Measurements from ENCODE around the gene PNLIPRP1. TPM values are rescaled to one million over a fixed set of nuclear protein-coding genes. Genes with fewer than 3 reads are reported as not detected.

The PNLIPRP1 gene
- total and polyA plus RNA-seq, 2 experiments from 2014 or later = 0.21 TPM; not detected in 1

DNA sequence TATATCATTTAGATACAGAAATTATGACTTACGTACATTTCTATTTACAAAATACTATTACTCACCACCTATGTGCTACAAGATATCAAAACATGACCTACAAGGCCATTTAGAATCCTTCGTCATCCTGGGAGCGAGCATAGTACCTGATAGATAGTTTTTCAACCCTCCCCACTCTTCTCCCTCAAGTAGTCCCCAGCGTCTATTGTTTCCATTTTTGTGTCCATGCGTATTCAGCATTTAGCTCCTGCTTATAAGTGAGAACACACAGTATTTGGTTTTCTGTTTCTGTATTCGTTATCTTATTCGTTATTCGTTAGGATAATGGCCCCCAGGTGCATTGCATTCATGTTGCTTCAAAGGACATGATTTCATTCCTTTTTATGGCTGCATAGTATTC lies 58.1 kb downstream of the PNLIPRP1 start (continued):
- no peak for TF ChIP-seq EZH2 (IDR thresholded peaks at IDR 0.05; ENCODE audit: low read depth, unreplicated experiment)

DNA sequence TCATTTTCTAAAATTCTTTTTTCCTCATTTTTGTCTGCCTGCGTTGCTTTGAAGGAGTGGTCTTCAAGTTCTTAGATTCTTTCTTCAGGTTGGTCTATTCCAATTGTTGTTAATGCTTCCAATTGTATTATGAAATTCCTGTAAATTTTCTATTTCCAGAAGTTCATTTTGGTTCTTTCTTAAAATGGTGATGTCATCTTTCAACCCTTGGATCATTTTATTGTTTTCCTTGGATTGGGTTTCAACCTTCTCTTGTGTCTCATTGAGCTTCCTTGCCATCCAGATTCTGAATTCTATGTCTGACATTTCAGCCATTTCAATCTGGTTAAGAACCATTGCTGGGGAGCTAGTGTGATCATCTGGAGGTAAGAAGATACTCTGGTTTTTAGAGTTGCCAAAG lies 63.1 kb downstream of the PNLIPRP1 start:
- Histone ChIP-seq H3F3A (replicated peaks; ENCODE audit: low read depth) (no peaks in the 10 kb centered on the region), H4K20me1 (replicated peaks; ENCODE audit: insufficient read depth) (no peaks in the 10 kb centered on the region), H3K4me2 (no peak overlapping the region), H3K79me2 (replicated peaks; ENCODE audit: insufficient read depth) (no peaks in the 10 kb centered on the region), H3K9me2 (ENCODE audit: insufficient read depth) (0 out of 2 replicates have a peak, but pooled peaks cover 3% of the 10 kb centered on the region), H2AFZ (no peak overlapping the region), H3K4me1 (ENCODE audit: insufficient read depth) (no peaks in the 10 kb centered on the region), H3K4me3 (no peak overlapping the region), H3K36me3 (ENCODE audit: insufficient read depth) (no peaks in the 10 kb centered on the region), H3K27ac (ENCODE audit: low read depth) (no peak overlapping the region), H3K27me3 (ENCODE audit: insufficient read depth) (no peaks in the 10 kb centered on the region)
- Mint-ChIP-seq H3K27me3 (ENCODE audit: insufficient read depth, low read depth, poor library complexity) (peaks cover 4% of the 10 kb centered on the region), H3K36me3 (ENCODE audit: low read depth) (no peaks in the 10 kb centered on the region), H3K9me3 (peaks cover 2% of the 10 kb centered on the region; the same call in 1 of the 3 replicates), H3K4me3 (no peak overlapping the region), H3K27ac (no peak overlapping the region), H3K4me1 (no peaks in the 10 kb centered on the region; the same call in 2 of the 3 replicates)
- TF ChIP-seq, protein P1, sequence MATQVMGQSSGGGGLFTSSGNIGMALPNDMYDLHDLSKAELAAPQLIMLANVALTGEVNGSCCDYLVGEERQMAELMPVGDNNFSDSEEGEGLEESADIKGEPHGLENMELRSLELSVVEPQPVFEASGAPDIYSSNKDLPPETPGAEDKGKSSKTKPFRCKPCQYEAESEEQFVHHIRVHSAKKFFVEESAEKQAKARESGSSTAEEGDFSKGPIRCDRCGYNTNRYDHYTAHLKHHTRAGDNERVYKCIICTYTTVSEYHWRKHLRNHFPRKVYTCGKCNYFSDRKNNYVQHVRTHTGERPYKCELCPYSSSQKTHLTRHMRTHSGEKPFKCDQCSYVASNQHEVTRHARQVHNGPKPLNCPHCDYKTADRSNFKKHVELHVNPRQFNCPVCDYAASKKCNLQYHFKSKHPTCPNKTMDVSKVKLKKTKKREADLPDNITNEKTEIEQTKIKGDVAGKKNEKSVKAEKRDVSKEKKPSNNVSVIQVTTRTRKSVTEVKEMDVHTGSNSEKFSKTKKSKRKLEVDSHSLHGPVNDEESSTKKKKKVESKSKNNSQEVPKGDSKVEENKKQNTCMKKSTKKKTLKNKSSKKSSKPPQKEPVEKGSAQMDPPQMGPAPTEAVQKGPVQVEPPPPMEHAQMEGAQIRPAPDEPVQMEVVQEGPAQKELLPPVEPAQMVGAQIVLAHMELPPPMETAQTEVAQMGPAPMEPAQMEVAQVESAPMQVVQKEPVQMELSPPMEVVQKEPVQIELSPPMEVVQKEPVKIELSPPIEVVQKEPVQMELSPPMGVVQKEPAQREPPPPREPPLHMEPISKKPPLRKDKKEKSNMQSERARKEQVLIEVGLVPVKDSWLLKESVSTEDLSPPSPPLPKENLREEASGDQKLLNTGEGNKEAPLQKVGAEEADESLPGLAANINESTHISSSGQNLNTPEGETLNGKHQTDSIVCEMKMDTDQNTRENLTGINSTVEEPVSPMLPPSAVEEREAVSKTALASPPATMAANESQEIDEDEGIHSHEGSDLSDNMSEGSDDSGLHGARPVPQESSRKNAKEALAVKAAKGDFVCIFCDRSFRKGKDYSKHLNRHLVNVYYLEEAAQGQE (IDR thresholded peaks at IDR 0.05; ENCODE audit: unreplicated experiment) = no peak
- TF ChIP-seq NANOG (IDR thresholded peaks at IDR 0.05; ENCODE audit: borderline replicate concordance) = no peak
- TF ChIP-seq, protein P2, sequence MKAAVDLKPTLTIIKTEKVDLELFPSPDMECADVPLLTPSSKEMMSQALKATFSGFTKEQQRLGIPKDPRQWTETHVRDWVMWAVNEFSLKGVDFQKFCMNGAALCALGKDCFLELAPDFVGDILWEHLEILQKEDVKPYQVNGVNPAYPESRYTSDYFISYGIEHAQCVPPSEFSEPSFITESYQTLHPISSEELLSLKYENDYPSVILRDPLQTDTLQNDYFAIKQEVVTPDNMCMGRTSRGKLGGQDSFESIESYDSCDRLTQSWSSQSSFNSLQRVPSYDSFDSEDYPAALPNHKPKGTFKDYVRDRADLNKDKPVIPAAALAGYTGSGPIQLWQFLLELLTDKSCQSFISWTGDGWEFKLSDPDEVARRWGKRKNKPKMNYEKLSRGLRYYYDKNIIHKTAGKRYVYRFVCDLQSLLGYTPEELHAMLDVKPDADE (IDR thresholded peaks at IDR 0.05) = no peak
- no peak for TF ChIP-seq CREB1 (CRISPR knock-in tag; IDR thresholded peaks at IDR 0.05; ENCODE audit: low read depth)
- TF ChIP-seq, protein P3, sequence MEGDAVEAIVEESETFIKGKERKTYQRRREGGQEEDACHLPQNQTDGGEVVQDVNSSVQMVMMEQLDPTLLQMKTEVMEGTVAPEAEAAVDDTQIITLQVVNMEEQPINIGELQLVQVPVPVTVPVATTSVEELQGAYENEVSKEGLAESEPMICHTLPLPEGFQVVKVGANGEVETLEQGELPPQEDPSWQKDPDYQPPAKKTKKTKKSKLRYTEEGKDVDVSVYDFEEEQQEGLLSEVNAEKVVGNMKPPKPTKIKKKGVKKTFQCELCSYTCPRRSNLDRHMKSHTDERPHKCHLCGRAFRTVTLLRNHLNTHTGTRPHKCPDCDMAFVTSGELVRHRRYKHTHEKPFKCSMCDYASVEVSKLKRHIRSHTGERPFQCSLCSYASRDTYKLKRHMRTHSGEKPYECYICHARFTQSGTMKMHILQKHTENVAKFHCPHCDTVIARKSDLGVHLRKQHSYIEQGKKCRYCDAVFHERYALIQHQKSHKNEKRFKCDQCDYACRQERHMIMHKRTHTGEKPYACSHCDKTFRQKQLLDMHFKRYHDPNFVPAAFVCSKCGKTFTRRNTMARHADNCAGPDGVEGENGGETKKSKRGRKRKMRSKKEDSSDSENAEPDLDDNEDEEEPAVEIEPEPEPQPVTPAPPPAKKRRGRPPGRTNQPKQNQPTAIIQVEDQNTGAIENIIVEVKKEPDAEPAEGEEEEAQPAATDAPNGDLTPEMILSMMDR (conservative IDR thresholded peaks at IDR 0.05; ENCODE audit: low read depth in 2 of 2) = no peak
- TF ChIP-seq JUNB (IDR thresholded peaks at IDR 0.05; ENCODE audit: unreplicated experiment) = no peak
- TF ChIP-seq ZNF331 (CRISPR knock-in tag; IDR thresholded peaks at IDR 0.05; ENCODE audit: low read depth) = no peak
- TF ChIP-seq EZH2 (IDR thresholded peaks at IDR 0.05; ENCODE audit: low read depth, unreplicated experiment) = no peak
- TF ChIP-seq ZNF114 (CRISPR knock-in tag; IDR thresholded peaks at IDR 0.05) = no peak
- no peak for TF ChIP-seq STAT1 (IDR thresholded peaks at IDR 0.05; ENCODE audit: unreplicated experiment)
- TF ChIP-seq EZH2phosphoT487 (IDR thresholded peaks at IDR 0.05; ENCODE audit: unreplicated experiment) = no peak
- no peak for TF ChIP-seq POLR2AphosphoS5 (IDR thresholded peaks at IDR 0.05; ENCODE audit: low read depth)
- TF ChIP-seq, protein P4, sequence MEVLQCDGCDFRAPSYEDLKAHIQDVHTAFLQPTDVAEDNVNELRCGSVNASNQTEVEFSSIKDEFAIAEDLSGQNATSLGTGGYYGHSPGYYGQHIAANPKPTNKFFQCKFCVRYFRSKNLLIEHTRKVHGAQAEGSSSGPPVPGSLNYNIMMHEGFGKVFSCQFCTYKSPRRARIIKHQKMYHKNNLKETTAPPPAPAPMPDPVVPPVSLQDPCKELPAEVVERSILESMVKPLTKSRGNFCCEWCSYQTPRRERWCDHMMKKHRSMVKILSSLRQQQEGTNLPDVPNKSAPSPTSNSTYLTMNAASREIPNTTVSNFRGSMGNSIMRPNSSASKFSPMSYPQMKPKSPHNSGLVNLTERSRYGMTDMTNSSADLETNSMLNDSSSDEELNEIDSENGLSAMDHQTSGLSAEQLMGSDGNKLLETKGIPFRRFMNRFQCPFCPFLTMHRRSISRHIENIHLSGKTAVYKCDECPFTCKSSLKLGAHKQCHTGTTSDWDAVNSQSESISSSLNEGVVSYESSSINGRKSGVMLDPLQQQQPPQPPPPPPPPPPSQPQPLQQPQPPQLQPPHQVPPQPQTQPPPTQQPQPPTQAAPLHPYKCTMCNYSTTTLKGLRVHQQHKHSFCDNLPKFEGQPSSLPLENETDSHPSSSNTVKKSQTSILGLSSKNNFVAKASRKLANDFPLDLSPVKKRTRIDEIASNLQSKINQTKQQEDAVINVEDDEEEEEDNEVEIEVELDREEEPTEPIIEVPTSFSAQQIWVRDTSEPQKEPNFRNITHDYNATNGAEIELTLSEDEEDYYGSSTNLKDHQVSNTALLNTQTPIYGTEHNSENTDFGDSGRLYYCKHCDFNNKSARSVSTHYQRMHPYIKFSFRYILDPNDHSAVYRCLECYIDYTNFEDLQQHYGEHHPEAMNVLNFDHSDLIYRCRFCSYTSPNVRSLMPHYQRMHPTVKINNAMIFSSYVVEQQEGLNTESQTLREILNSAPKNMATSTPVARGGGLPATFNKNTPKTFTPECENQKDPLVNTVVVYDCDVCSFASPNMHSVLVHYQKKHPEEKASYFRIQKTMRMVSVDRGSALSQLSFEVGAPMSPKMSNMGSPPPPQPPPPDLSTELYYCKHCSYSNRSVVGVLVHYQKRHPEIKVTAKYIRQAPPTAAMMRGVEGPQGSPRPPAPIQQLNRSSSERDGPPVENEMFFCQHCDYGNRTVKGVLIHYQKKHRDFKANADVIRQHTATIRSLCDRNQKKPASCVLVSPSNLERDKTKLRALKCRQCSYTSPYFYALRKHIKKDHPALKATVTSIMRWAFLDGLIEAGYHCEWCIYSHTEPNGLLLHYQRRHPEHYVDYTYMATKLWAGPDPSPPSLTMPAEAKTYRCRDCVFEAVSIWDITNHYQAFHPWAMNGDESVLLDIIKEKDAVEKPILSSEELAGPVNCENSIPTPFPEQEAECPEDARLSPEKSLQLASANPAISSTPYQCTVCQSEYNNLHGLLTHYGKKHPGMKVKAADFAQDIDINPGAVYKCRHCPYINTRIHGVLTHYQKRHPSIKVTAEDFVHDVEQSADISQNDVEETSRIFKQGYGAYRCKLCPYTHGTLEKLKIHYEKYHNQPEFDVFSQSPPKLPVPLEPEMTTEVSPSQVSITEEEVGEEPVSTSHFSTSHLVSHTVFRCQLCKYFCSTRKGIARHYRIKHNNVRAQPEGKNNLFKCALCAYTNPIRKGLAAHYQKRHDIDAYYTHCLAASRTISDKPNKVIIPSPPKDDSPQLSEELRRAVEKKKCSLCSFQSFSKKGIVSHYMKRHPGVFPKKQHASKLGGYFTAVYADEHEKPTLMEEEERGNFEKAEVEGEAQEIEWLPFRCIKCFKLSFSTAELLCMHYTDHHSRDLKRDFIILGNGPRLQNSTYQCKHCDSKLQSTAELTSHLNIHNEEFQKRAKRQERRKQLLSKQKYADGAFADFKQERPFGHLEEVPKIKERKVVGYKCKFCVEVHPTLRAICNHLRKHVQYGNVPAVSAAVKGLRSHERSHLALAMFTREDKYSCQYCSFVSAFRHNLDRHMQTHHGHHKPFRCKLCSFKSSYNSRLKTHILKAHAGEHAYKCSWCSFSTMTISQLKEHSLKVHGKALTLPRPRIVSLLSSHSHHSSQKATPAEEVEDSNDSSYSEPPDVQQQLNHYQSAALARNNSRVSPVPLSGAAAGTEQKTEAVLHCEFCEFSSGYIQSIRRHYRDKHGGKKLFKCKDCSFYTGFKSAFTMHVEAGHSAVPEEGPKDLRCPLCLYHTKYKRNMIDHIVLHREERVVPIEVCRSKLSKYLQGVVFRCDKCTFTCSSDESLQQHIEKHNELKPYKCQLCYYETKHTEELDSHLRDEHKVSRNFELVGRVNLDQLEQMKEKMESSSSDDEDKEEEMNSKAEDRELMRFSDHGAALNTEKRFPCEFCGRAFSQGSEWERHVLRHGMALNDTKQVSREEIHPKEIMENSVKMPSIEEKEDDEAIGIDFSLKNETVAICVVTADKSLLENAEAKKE (CRISPR knock-in tag; IDR thresholded peaks at IDR 0.05) = no peak
- ATAC-seq (no peak), DNase-seq (ENCODE audit: low spot score) (no peak)

Measured in GM23338 (cell line).